Neural progenitor cell (in vitro differentiated cells): ENCODE results near the gene KCNMA1.

Experiments
- EZH2 ChIP-seq: fragments of 200-600 bp; sonication (generic); IDR thresholded peaks from 2 replicates; pipeline ENCODE4 v1.6.1; 2017; ENCODE audit warnings: antibody characterized with exemption, mild to moderate bottlenecking, moderate library complexity
- TF ChIP-seq, protein P1 (sequence below): fragments of 200-600 bp; sonication (generic); IDR thresholded peaks from 2 replicates; pipeline ENCODE4 v1.5.1; 2017; ENCODE audit warnings: antibody characterized with exemption, mild to moderate bottlenecking

DNA sequence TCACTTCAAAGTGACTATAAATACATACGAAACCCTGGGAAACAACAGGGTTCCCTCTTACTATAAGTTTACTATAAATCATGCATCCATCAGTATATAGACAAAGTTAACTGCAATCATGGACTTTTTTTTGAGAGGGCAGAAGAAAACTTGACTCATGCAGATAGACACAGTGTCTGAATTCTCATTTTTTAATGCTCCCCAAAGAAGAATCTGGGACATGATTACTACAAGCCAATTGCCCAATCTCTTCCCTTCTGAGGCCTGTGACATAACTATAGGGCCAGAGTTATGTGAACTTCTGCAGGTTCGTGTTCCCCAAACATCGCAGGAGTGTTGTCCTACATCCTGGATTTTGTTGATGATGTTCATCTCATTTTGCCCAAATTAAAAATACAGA, 376.5 kb downstream of the KCNMA1 start:
- TF ChIP-seq, protein P1, sequence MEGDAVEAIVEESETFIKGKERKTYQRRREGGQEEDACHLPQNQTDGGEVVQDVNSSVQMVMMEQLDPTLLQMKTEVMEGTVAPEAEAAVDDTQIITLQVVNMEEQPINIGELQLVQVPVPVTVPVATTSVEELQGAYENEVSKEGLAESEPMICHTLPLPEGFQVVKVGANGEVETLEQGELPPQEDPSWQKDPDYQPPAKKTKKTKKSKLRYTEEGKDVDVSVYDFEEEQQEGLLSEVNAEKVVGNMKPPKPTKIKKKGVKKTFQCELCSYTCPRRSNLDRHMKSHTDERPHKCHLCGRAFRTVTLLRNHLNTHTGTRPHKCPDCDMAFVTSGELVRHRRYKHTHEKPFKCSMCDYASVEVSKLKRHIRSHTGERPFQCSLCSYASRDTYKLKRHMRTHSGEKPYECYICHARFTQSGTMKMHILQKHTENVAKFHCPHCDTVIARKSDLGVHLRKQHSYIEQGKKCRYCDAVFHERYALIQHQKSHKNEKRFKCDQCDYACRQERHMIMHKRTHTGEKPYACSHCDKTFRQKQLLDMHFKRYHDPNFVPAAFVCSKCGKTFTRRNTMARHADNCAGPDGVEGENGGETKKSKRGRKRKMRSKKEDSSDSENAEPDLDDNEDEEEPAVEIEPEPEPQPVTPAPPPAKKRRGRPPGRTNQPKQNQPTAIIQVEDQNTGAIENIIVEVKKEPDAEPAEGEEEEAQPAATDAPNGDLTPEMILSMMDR, result no peak
- no peak for TF ChIP-seq EZH2
